Measurements from ENCODE around the gene SENP5.
"Not testable (repeated sequence)": the region's sequence is repeated elsewhere in the genome, so short reads cannot be mapped to it uniquely, and the experiment has no call there.

SENP5 gene

GRCh38 chr3:196842567-196843434 lies 24.9 kb upstream of the SENP5 start:
- Mint-ChIP-seq H3K4me1 (no peaks in the 10 kb centered on the region), H3K4me3 (no peak overlapping the region), H3K27me3 (ENCODE audit: low read depth) (no peaks in the 10 kb centered on the region), H3K36me3 (ENCODE audit: low read depth) (no peaks in the 10 kb centered on the region), H3K27ac (no peak overlapping the region), H3K9me3 (peaks cover 3% of the 10 kb centered on the region)
- TF ChIP-seq, protein P1, sequence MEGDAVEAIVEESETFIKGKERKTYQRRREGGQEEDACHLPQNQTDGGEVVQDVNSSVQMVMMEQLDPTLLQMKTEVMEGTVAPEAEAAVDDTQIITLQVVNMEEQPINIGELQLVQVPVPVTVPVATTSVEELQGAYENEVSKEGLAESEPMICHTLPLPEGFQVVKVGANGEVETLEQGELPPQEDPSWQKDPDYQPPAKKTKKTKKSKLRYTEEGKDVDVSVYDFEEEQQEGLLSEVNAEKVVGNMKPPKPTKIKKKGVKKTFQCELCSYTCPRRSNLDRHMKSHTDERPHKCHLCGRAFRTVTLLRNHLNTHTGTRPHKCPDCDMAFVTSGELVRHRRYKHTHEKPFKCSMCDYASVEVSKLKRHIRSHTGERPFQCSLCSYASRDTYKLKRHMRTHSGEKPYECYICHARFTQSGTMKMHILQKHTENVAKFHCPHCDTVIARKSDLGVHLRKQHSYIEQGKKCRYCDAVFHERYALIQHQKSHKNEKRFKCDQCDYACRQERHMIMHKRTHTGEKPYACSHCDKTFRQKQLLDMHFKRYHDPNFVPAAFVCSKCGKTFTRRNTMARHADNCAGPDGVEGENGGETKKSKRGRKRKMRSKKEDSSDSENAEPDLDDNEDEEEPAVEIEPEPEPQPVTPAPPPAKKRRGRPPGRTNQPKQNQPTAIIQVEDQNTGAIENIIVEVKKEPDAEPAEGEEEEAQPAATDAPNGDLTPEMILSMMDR (IDR thresholded peaks at IDR 0.05; ENCODE audit: unreplicated experiment in 3 of 3), result no peak

- no peaks in the 10 kb centered on the region for H3K36me3 Mint-ChIP-seq (ENCODE audit: low read depth)
- peaks cover 6% of the 10 kb centered on the region for H3K9me3 Mint-ChIP-seq
- no peaks in the 10 kb centered on the region for H3K27me3 Mint-ChIP-seq (ENCODE audit: low read depth)
- no peak overlapping the region for H3K27ac Mint-ChIP-seq
- no peak overlapping the region for H3K4me3 Mint-ChIP-seq
- TF ChIP-seq, protein P1 (IDR thresholded peaks at IDR 0.05; ENCODE audit: unreplicated experiment in 3 of 3), result no peak
- H3K4me1 Mint-ChIP-seq, result no peaks in the 10 kb centered on the region
Observed at GRCh38 chr3:196843435-196844110, 24.1 kb upstream of the SENP5 start.

GRCh38 chr3:196844235-196845219 lies 23.2 kb upstream of the SENP5 start:
- H3K9me3 Mint-ChIP-seq, result peaks cover 13% of the 10 kb centered on the region
- not testable (repeated sequence) for H3K27me3 Mint-ChIP-seq (ENCODE audit: low read depth); H3K36me3 Mint-ChIP-seq (ENCODE audit: low read depth); H3K4me1 Mint-ChIP-seq; H3K4me3 Mint-ChIP-seq; H3K27ac Mint-ChIP-seq

DNA sequence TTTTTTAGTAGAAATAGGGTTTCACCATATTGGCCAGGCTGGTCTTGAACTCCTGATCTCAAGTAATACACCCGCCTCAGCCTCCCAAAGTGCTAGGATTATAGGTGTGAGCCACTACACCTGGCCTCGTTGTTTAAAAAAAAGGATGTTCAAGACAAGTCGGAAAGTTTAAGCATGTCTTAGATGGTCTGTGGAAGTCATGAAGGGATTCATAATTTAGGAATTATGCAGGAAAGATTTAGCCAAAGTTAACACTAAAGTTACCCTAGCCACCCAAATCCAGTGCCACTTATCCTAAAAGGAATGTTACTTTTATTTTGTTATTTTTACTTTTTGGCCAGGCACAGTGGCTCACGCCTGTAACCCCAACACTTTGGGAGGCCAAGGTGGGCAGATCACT lies 19.3 kb upstream of the SENP5 start:
- H3K36me3 Mint-ChIP-seq (ENCODE audit: low read depth); H3K27me3 Mint-ChIP-seq (ENCODE audit: low read depth); H3K27ac Mint-ChIP-seq; H3K4me1 Mint-ChIP-seq; H3K4me3 Mint-ChIP-seq: not testable (repeated sequence)
- peaks cover 14% of the 10 kb centered on the region for H3K9me3 Mint-ChIP-seq

DNA sequence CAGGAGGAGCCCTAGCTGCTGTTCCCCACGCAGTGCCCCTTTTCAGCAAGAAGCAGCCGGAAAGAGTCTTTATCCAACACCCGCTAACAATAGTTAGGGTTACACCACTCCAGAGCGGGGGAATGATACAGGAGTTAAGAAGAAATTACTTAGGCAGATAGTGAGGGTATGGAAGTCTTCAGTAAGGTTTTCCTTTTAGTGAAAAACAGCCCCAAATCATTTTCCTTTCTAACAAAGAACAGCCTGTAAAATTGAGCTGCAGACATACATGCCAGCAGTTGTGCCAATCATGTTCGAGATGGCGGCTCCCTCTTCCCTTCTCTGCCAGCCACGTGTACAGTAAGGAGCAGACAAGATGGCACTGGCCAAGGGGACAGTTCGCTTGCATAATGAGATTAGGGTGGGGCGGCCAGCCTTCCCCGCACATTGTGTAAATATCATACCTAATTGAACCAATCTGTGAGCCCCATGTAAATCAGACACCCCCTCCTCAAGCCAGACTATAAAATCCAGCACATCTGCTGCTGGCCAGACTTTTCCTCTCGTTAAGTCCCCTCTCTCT lies 18.5 kb upstream of the SENP5 start:
- TF ChIP-seq, protein P1 (IDR thresholded peaks at IDR 0.05; ENCODE audit: unreplicated experiment in 3 of 3), result no peak
- peaks cover 14% of the 10 kb centered on the region for H3K9me3 Mint-ChIP-seq
- no peaks in the 10 kb centered on the region for H3K4me1 Mint-ChIP-seq
- no peak overlapping the region for H3K4me3 Mint-ChIP-seq
- peaks cover 4% of the 10 kb centered on the region for H3K36me3 Mint-ChIP-seq (ENCODE audit: low read depth)
- no peaks in the 10 kb centered on the region for H3K27me3 Mint-ChIP-seq (ENCODE audit: low read depth)
- H3K27ac Mint-ChIP-seq, result no peak overlapping the region

DNA sequence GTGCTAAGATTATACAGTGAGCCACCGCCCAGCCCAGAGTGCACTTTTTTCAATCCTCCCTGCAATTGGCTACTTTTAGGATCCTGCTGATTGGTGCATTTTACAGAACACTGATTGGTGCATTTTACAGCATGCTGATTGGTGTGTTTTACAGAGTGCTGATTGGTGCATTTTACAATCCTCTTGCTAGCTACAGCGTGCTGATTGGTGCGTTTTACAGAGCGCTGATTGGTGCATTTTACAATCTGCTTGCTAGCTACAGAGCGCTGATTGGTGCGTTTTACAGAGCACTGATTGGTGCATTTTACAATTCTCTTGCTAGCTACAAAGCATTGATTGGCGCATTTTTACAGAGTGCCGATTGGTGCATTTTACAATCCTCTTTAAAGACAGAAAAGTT lies 4.7 kb upstream of the SENP5 start:
- H3K27me3 Mint-ChIP-seq (ENCODE audit: low read depth); H3K4me3 Mint-ChIP-seq; H3K4me1 Mint-ChIP-seq; H3K36me3 Mint-ChIP-seq (ENCODE audit: low read depth); H3K27ac Mint-ChIP-seq: not testable (repeated sequence)
- H3K9me3 Mint-ChIP-seq, result peaks cover 10% of the 10 kb centered on the region

DNA sequence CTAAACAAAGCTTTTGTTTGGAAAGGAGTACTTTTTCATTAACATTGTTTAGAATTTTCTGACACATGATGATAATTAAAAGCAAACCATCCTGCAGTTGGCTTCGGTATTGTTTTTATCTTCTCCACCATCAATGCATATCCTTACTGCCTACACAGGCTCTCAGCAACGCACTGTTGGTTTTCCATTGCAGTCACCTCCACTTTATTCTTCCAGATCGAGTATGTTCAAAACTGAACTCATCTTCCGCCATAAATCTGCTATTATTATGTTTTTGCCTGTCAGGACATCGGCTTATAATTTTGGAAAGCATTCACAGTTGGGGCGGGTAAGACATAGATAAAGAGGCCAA lies 589 bp upstream of the SENP5 start:
- Mint-ChIP-seq H3K36me3 (ENCODE audit: low read depth) (peaks cover 6% of the 10 kb centered on the region), H3K27me3 (ENCODE audit: low read depth) (no peaks in the 10 kb centered on the region), H3K4me3 (peak overlapping the region; percentile 86 to 91 (median 88)), H3K4me1 (peaks cover 18% of the 10 kb centered on the region), H3K27ac (peak overlapping the region; percentile 84 to 98 (median 96)), H3K9me3 (peaks cover 7% of the 10 kb centered on the region)
- TF ChIP-seq, protein P1 (IDR thresholded peaks at IDR 0.05; ENCODE audit: unreplicated experiment in 3 of 3), result no peak
